ENCODE data around the gene SKIC3.

Gene SKIC3

GRCh38 chr5:95555553-95555952 is 776 bp upstream of the SKIC3 start:
- H3K4me1 Mint-ChIP-seq, result peaks cover 42% of the 10 kb centered on the region
- H3K27me3 Mint-ChIP-seq, result no peaks in the 10 kb centered on the region
- CTCF ChIA-PET, result interaction anchor here (0.7 to 1.0 kb wide), 2 partner anchors 15 to 97 kb away, joined by 3 read pairs; no protein-coding TSS in a partner anchor
- no peaks in the 10 kb centered on the region for H3K9me3 Mint-ChIP-seq
- no peak for DNase-seq
- peak overlapping the region; percentile 87 for H3K4me3 Mint-ChIP-seq
- H3K27ac Mint-ChIP-seq, result peak overlapping the region; percentile 91
- H3K36me3 Mint-ChIP-seq, result peaks cover 21% of the 10 kb centered on the region

- DNase-seq, result no peak
- CTCF ChIA-PET, result interaction anchor here (0.7 to 1.0 kb wide), 3 partner anchors 14 to 92 kb away, joined by 3 to 4 read pairs (median 4); partner anchors contain the start of gene RFESD
- peak overlapping the region; percentile 91 for H3K27ac Mint-ChIP-seq
- no peaks in the 10 kb centered on the region for H3K27me3 Mint-ChIP-seq
- peak overlapping the region; percentile 87 for H3K4me3 Mint-ChIP-seq
- H3K4me1 Mint-ChIP-seq, result peaks cover 42% of the 10 kb centered on the region
- peaks cover 23% of the 10 kb centered on the region for H3K36me3 Mint-ChIP-seq
- H3K9me3 Mint-ChIP-seq, result no peaks in the 10 kb centered on the region
Measured at GRCh38 chr5:95554331-95554646, 488 bp downstream of the SKIC3 start.

- Mint-ChIP-seq H3K4me3 (no peak overlapping the region), H3K36me3 (peaks cover 36% of the 10 kb centered on the region), H3K4me1 (peaks cover 27% of the 10 kb centered on the region), H3K27me3 (no peaks in the 10 kb centered on the region), H3K27ac (no peak overlapping the region), H3K9me3 (no peaks in the 10 kb centered on the region)
- CTCF ChIA-PET, result no interaction called here
- no peak for DNase-seq
Measured at GRCh38 chr5:95549030-95549429, 5.7 kb downstream of the SKIC3 start.

- CTCF ChIA-PET, result no interaction called here
- Mint-ChIP-seq H3K27ac (no peak overlapping the region), H3K4me3 (no peak overlapping the region), H3K9me3 (no peaks in the 10 kb centered on the region), H3K27me3 (no peaks in the 10 kb centered on the region), H3K36me3 (peaks cover 43% of the 10 kb centered on the region), H3K4me1 (peaks cover 3% of the 10 kb centered on the region)
- DNase-seq, result no peak
Measured at GRCh38 chr5:95543017-95543705, 11.6 kb downstream of the SKIC3 start.

- H3K36me3 Mint-ChIP-seq, result peaks cover 64% of the 10 kb centered on the region
Measured at GRCh38 chr5:95537501-95537900, 17.3 kb downstream of the SKIC3 start.

GRCh38 chr5:95533761-95534160 is 21.0 kb downstream of the SKIC3 start:
- no peak for DNase-seq
- Mint-ChIP-seq H3K9me3 (no peaks in the 10 kb centered on the region), H3K27me3 (no peaks in the 10 kb centered on the region), H3K4me3 (no peak overlapping the region), H3K4me1 (peaks cover 2% of the 10 kb centered on the region), H3K36me3 (peaks cover 58% of the 10 kb centered on the region), H3K27ac (no peak overlapping the region)
- CTCF ChIA-PET, result no interaction called here

More at GRCh38 chr5:95537501-95537900, 17.3 kb downstream of the SKIC3 start:
- Mint-ChIP-seq H3K27me3 (no peaks in the 10 kb centered on the region), H3K27ac (no peak overlapping the region), H3K9me3 (no peaks in the 10 kb centered on the region), H3K4me1 (peaks cover 2% of the 10 kb centered on the region), H3K4me3 (no peak overlapping the region)
- CTCF ChIA-PET, result interaction anchor here (0.6 kb wide), 2 partner anchors 8 to 119 kb away, joined by 3 read pairs; no protein-coding TSS in a partner anchor
- DNase-seq, result no peak

- Mint-ChIP-seq H3K27ac (no peak overlapping the region), H3K4me1 (peaks cover 2% of the 10 kb centered on the region), H3K4me3 (no peak overlapping the region), H3K36me3 (peaks cover 62% of the 10 kb centered on the region), H3K9me3 (no peaks in the 10 kb centered on the region), H3K27me3 (no peaks in the 10 kb centered on the region)
- CTCF ChIA-PET, result no interaction called here
- DNase-seq, result no peak
Measured at GRCh38 chr5:95533106-95533505, 21.7 kb downstream of the SKIC3 start.

- CTCF ChIA-PET, result no interaction called here
- Mint-ChIP-seq H3K27ac (no peak overlapping the region), H3K9me3 (no peaks in the 10 kb centered on the region), H3K4me1 (peaks cover 2% of the 10 kb centered on the region), H3K4me3 (no peak overlapping the region), H3K27me3 (no peaks in the 10 kb centered on the region), H3K36me3 (peaks cover 63% of the 10 kb centered on the region)
- no peak for DNase-seq
Measured at GRCh38 chr5:95532415-95532814, 22.4 kb downstream of the SKIC3 start.

GRCh38 chr5:95531491-95531890 is 23.3 kb downstream of the SKIC3 start:
- H3K4me1 Mint-ChIP-seq, result peaks cover 2% of the 10 kb centered on the region
- CTCF ChIA-PET, result no interaction called here

GRCh38 chr5:95530416-95530815 is 24.4 kb downstream of the SKIC3 start:
- Mint-ChIP-seq H3K4me1 (peaks cover 2% of the 10 kb centered on the region), H3K9me3 (no peaks in the 10 kb centered on the region), H3K4me3 (no peak overlapping the region), H3K36me3 (peaks cover 59% of the 10 kb centered on the region), H3K27ac (no peak overlapping the region), H3K27me3 (no peaks in the 10 kb centered on the region)
- CTCF ChIA-PET, result no interaction called here
- no peak for DNase-seq

More at GRCh38 chr5:95531491-95531890, 23.3 kb downstream of the SKIC3 start:
- no peaks in the 10 kb centered on the region for H3K27me3 Mint-ChIP-seq
- H3K36me3 Mint-ChIP-seq, result peaks cover 61% of the 10 kb centered on the region
- DNase-seq, result no peak
- no peaks in the 10 kb centered on the region for H3K9me3 Mint-ChIP-seq
- no peak overlapping the region for H3K27ac Mint-ChIP-seq
- no peak overlapping the region for H3K4me3 Mint-ChIP-seq

- Mint-ChIP-seq H3K36me3 (peaks cover 49% of the 10 kb centered on the region), H3K4me3 (no peak overlapping the region), H3K9me3 (no peaks in the 10 kb centered on the region), H3K4me1 (no peaks in the 10 kb centered on the region), H3K27me3 (no peaks in the 10 kb centered on the region), H3K27ac (no peak overlapping the region)
- DNase-seq, result no peak
- CTCF ChIA-PET, result no interaction called here
Measured at GRCh38 chr5:95528565-95528964, 26.2 kb downstream of the SKIC3 start.

GRCh38 chr5:95526871-95527270 is 27.9 kb downstream of the SKIC3 start:
- no peak overlapping the region for H3K27ac Mint-ChIP-seq
- CTCF ChIA-PET, result no interaction called here
- H3K36me3 Mint-ChIP-seq, result peaks cover 41% of the 10 kb centered on the region
- no peaks in the 10 kb centered on the region for H3K9me3 Mint-ChIP-seq
- H3K27me3 Mint-ChIP-seq, result no peaks in the 10 kb centered on the region
- H3K4me1 Mint-ChIP-seq, result no peaks in the 10 kb centered on the region
- no peak for DNase-seq
- H3K4me3 Mint-ChIP-seq, result no peak overlapping the region

- no peak overlapping the region for H3K27ac Mint-ChIP-seq
- no peak for DNase-seq
- no peaks in the 10 kb centered on the region for H3K27me3 Mint-ChIP-seq
- H3K4me1 Mint-ChIP-seq, result no peaks in the 10 kb centered on the region
- no peaks in the 10 kb centered on the region for H3K9me3 Mint-ChIP-seq
- H3K36me3 Mint-ChIP-seq, result peaks cover 43% of the 10 kb centered on the region
- no peak overlapping the region for H3K4me3 Mint-ChIP-seq
- CTCF ChIA-PET, result no interaction called here
Measured at GRCh38 chr5:95524423-95524822, 30.4 kb downstream of the SKIC3 start.

GRCh38 chr5:95520206-95520605 is 34.6 kb downstream of the SKIC3 start:
- H3K27ac Mint-ChIP-seq, result no peak overlapping the region
- peaks cover 38% of the 10 kb centered on the region for H3K36me3 Mint-ChIP-seq
- no peaks in the 10 kb centered on the region for H3K27me3 Mint-ChIP-seq
- CTCF ChIA-PET, result no interaction called here
- DNase-seq, result no peak
- no peak overlapping the region for H3K4me3 Mint-ChIP-seq
- no peaks in the 10 kb centered on the region for H3K9me3 Mint-ChIP-seq
- no peaks in the 10 kb centered on the region for H3K4me1 Mint-ChIP-seq

- Mint-ChIP-seq H3K4me1 (no peaks in the 10 kb centered on the region), H3K27ac (no peak overlapping the region), H3K9me3 (no peaks in the 10 kb centered on the region), H3K27me3 (no peaks in the 10 kb centered on the region), H3K4me3 (no peak overlapping the region), H3K36me3 (peaks cover 38% of the 10 kb centered on the region)
- CTCF ChIA-PET, result no interaction called here
- no peak for DNase-seq
Measured at GRCh38 chr5:95519681-95520080, 35.1 kb downstream of the SKIC3 start.
